GM21360 (cell line): ENCODE measurements around the gene CEP55.
"Not testable (repeated sequence)": the region's sequence is repeated elsewhere in the genome, so short reads cannot be mapped to it uniquely, and the experiment has no call there.

ENCODE experiments used
- ATAC-seq: cut with Tn5 transposase; IDR thresholded peaks from one replicate; pipeline ENCODE4 v1.9.1; 2021; ENCODE audit warnings: mild to moderate bottlenecking, moderate library complexity; ENCODE audit not compliant: unreplicated experiment

Gene CEP55

GRCh38 chr10:93496322-93497041, at the start of gene CEP55:
CEP55 (plus strand) TSS chr10:93496612; CDS start chr10:93500052, 3,440 bp downstream.
- peak; percentile 97 for ATAC-seq

- ATAC-seq: no peak
Measured at GRCh38 chr10:93447019-93447418, 49.4 kb upstream of the CEP55 start.

- ATAC-seq: no peak
Measured at GRCh38 chr10:93447970-93448369, 48.4 kb upstream of the CEP55 start.

- ATAC-seq: no peak
Measured at GRCh38 chr10:93451244-93451947, 45.0 kb upstream of the CEP55 start.

GRCh38 chr10:93452143-93452542, 44.3 kb upstream of the CEP55 start:
- ATAC-seq: no peak

- no peak for ATAC-seq
Measured at GRCh38 chr10:93454146-93454545, 42.3 kb upstream of the CEP55 start.

GRCh38 chr10:93454736-93455135, 41.7 kb upstream of the CEP55 start:
- no peak for ATAC-seq

GRCh38 chr10:93456480-93456879, 39.9 kb upstream of the CEP55 start:
- no peak for ATAC-seq

- ATAC-seq: no peak
Measured at GRCh38 chr10:93457511-93457910, 38.9 kb upstream of the CEP55 start.

GRCh38 chr10:93458821-93459257, 37.6 kb upstream of the CEP55 start:
- no peak for ATAC-seq

- ATAC-seq: no peak
Measured at GRCh38 chr10:93459466-93459865, 36.9 kb upstream of the CEP55 start.

GRCh38 chr10:93461109-93461806, 35.2 kb upstream of the CEP55 start:
- ATAC-seq: no peak

- ATAC-seq: no peak
Measured at GRCh38 chr10:93461807-93462178, 34.6 kb upstream of the CEP55 start.

GRCh38 chr10:93462371-93462770, 34.0 kb upstream of the CEP55 start:
- no peak for ATAC-seq

- ATAC-seq: no peak
Measured at GRCh38 chr10:93462881-93463280, 33.5 kb upstream of the CEP55 start.

GRCh38 chr10:93463723-93464476, 32.5 kb upstream of the CEP55 start:
- no peak for ATAC-seq

- no peak for ATAC-seq
Measured at GRCh38 chr10:93464776-93465388, 31.5 kb upstream of the CEP55 start.

- no peak for ATAC-seq
Measured at GRCh38 chr10:93465806-93466675, 30.4 kb upstream of the CEP55 start.

GRCh38 chr10:93467635-93468034, 28.8 kb upstream of the CEP55 start:
- ATAC-seq: not testable (repeated sequence)
